GM12801 (cell line): Measurements from ENCODE around the gene GDA.

ENCODE experiments used
- TF ChIP-seq, protein P1 (sequence below): IDR thresholded peaks from one replicate; pipeline ENCODE4 v1.5.1; 2011; ENCODE audit warnings: control low read depth; ENCODE audit not compliant: insufficient read length; ENCODE audit errors: extremely low read depth

Gene GDA

DNA sequence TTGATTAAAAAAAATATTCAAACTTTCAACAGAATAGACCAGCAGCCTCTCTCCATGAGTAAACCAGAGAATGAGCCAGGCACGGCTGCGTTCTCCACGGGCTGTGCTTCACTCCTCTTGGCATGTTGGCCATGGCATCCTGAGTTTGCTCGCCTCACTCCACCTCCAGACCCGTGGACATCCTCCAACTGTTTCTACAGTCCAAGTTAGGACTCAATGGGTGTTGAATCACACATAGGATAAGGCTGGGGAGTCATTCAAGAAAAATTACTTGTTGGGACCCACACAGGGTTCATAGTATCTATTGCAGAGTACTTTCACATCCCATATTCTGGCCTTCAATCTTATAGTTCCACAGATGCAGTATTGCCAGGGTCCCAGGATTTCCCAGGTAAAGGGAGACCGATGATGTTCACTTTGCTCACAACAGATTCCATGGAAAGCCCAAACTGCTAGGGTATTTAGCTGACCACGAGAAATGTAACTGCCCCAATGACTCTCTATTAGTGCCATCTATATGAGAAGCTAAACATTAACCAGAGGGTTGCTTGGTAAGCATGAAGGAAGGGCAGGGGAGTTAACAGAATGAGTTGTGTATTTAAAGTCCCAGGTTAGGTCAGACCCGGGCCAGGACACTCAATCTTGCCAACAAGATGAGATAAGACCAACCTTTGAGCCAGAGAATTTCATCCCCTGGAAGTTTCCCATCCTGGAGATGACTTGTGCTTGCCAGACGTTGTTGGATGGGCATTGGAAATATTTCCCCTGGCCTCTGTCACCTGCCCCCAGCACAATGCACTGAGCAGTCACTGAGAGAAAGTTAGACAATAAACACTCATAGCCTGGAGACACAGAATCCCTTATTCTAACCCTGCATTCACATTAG, 19.7 kb upstream of the GDA start:
- TF ChIP-seq, protein P1, sequence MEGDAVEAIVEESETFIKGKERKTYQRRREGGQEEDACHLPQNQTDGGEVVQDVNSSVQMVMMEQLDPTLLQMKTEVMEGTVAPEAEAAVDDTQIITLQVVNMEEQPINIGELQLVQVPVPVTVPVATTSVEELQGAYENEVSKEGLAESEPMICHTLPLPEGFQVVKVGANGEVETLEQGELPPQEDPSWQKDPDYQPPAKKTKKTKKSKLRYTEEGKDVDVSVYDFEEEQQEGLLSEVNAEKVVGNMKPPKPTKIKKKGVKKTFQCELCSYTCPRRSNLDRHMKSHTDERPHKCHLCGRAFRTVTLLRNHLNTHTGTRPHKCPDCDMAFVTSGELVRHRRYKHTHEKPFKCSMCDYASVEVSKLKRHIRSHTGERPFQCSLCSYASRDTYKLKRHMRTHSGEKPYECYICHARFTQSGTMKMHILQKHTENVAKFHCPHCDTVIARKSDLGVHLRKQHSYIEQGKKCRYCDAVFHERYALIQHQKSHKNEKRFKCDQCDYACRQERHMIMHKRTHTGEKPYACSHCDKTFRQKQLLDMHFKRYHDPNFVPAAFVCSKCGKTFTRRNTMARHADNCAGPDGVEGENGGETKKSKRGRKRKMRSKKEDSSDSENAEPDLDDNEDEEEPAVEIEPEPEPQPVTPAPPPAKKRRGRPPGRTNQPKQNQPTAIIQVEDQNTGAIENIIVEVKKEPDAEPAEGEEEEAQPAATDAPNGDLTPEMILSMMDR = no peak

DNA sequence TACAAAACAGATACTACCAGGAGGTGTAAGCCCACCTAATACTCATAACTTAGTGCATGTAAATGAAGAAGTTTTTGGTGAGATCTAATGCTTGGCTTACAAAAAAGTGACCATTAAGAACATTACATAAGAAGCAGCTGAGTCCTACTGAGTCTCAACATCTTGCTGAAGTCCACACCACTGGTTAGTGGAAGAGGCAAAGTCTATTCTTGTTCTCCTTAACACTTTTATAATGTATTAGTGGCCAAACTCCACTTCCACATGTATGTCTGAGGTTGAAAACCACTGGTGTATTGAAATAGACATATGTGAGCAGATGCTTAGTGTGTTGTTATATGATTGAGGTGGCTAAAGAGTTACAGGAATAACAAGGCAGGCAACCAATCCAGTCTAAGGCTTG, 18.9 kb upstream of the GDA start:
- TF ChIP-seq, protein P1 = no peak

DNA sequence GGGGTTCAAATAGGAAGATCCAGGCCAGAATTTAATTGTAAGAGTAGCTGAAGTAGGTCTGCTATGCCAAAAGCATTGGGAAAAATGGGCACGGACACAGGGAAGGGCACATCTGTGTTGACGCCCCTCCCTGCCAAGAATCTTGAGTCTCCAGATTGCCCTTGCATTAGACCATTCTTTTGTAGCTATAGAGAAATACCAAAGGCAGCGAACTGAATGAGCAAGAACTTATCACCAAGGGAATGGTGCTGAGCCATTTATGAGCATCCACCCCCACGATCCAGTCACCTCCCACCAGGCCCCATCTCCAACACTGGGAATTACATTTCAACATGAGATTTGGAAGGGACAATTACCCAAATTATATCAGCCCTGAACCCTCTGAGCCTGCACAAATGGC, 18.0 kb upstream of the GDA start:
- TF ChIP-seq, protein P1 = no peak

DNA sequence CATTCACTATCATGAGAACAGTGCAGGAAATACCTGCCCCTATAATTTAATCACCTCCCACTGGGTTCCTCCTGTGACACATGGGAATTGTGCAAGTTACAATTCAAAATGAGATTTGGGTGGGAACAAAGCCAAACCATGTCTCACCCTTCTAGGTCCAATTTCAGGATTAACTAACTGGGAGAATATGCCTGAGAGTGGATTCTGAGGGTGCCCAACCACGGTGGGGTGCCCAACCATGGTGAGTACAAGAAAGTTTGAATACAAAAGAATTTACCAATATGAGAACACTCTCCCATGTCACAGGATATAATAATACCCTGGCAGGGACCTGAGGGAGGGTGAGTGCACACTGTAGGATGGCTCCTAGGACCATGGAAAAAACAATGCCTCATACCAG, 17.2 kb upstream of the GDA start:
- TF ChIP-seq, protein P1 = no peak

DNA sequence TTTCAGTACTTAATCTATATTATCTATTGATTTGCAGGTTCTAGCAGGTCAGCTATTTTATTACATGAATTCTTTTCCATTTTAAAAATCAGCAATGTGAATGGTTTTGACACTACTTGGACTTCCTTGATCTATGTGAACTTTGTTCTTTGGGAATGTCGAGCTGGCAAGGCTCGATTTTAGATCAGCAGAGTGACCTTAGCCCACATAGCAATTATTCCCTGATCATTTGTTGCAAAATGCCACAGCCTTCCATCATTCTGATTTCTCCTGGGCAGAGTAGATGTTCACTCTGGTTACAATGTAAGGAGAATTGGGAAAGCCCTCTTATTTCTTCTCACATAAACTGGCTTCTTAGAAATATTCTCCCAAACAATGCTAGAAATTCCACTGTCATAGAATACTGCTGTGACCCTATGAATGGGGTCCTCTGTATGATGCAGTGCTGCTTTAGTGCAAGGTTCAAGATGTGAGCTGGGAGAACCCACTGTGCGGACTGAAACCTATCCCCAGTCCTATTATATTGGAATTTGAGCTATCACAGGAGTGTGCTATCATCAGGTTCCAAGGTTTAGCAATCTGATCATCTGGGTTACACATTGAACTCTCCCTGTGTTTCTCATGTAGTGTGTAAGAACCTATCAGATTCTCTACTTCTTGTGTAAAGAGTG, 15.7 kb upstream of the GDA start:
- TF ChIP-seq, protein P1 = no peak

DNA sequence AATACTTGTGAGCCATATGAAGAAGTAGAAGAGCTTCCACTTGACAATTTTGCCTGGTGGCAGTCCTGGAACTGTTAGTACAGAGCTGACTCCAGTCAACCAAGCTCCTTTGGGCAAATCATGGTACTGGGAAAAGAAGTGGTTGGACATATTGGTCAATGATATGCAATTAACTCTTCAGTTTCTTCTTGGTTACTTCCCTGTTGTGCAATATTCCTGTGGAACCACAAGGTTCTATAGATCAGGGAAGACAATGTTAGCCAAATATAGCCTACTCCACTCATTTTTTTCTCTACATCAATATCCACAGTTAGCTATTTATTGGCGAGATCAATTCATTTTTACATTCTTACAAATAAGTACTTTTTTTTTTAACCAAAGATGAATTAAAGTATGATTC, 14.4 kb upstream of the GDA start:
- TF ChIP-seq, protein P1 = no peak

DNA sequence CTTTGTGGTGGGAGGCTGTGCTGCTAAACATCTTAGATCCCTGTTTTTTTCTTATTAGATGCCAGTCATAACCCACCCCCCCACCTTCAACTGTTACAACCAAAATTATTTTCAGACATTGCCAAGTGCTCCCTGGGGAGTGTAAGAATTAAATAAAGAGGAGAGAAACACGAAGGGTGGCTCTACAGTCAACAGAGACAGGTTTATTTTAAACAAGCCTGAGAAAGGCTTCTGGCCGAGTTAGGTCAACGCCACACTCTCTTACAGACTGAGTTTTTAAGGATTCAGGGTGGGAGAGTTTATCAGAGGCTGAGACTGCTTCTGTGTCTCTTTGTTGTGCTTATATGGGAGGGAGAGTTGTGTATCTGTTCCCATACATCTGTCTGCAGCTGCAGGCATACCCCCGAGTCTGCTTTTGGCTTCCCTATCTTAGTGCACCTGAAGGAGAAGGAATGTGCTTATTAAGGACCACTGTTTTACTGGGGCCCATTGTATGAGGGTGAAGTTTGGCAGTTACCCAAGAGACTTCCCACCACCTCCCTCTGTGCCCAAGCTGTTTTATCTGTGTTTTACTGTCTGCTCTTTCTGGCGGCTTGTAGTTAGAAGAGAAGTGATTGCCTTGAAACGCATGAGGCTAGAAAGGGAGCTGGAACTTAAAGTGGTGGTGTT, 11.4 kb upstream of the GDA start:
- TF ChIP-seq, protein P1 = no peak
